ENCODE data around the gene RAB11FIP4.

DNA sequence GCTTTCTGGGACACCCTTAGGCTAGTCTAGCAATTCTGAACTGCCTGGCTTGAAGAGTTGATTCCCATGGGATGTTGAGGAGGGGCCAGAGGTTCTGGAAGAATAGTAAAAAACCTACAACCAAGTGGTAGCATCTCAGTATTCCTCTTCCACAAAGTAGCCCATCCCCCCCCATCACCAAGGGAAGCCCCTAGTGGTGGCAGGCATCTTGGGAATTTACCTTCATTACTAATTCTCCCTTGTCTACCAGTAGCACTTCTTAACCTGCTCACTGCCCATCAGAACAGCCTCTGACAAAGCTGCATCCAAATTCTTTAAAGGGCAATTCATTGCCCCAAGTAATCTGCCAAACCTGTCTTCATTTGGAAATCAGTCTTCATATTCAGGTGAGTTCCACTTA is 12.8 kb upstream of the RAB11FIP4 start:
- TF ChIP-seq POLR2A (IDR thresholded peaks at IDR 0.05), result no peak
- TF ChIP-seq, protein P1, sequence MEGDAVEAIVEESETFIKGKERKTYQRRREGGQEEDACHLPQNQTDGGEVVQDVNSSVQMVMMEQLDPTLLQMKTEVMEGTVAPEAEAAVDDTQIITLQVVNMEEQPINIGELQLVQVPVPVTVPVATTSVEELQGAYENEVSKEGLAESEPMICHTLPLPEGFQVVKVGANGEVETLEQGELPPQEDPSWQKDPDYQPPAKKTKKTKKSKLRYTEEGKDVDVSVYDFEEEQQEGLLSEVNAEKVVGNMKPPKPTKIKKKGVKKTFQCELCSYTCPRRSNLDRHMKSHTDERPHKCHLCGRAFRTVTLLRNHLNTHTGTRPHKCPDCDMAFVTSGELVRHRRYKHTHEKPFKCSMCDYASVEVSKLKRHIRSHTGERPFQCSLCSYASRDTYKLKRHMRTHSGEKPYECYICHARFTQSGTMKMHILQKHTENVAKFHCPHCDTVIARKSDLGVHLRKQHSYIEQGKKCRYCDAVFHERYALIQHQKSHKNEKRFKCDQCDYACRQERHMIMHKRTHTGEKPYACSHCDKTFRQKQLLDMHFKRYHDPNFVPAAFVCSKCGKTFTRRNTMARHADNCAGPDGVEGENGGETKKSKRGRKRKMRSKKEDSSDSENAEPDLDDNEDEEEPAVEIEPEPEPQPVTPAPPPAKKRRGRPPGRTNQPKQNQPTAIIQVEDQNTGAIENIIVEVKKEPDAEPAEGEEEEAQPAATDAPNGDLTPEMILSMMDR (IDR thresholded peaks at IDR 0.05), result no peak
- no peak for TF ChIP-seq POLR2AphosphoS5 (IDR thresholded peaks at IDR 0.05)

Data from prostate gland (tissue), 2 donors.